Body of pancreas (tissue), 4 donors: ENCODE data around the gene STK17A. TPM values are rescaled to one million over a fixed set of nuclear protein-coding genes. Genes with fewer than 3 reads are reported as not detected.
A peak's percentile ranks its signal among the peaks of the same experiment; 100 is the strongest.
"Not testable (repeated sequence)": the region's sequence is repeated elsewhere in the genome, so short reads cannot be mapped to it uniquely, and the experiment has no call there.

Experiments used
- ATAC-seq: fragments of 150-250 bp; one replicate; pipeline ENCODE4 v1.9.1; 2016
- DNase-seq, 4 donors: peaks; one replicate each; pipeline ENCODE4 v3.0.0-alpha.2; 2019
- H3K27ac ChIP-seq, 4 donors: fragments of 200-600 bp; sonication (generic); 1 replicate in 3 of 4; 2 replicates in 1 of 4; pipeline versions ENCODE4 v1.5.1 to v1.6.1; 2016 to 2019; ENCODE audit warnings: mild to moderate bottlenecking in 1 of 4, mixed read lengths in 1 of 4, moderate library complexity in 1 of 4
- H3K27me3 ChIP-seq, 2 donors: fragments of 200-600 bp; sonication (generic); one replicate each; pipeline ENCODE4 v1.6.0; 2016; ENCODE audit warnings: mild to moderate bottlenecking in 1 of 2
- H3K36me3 ChIP-seq, 2 donors: fragments of 200-600 bp; sonication (generic); replicated peaks in 1 of 2; 2 replicates each; pipeline ENCODE4 v1.5.1; 2016; ENCODE audit warnings: low read depth in 2 of 2; ENCODE audit not compliant: insufficient read depth in 1 of 2
- H3K4me1 ChIP-seq: fragments of 200-600 bp; sonication (generic); one replicate; pipeline ENCODE4 v1.6.0; 2016
- H3K4me3 ChIP-seq, 2 donors: fragments of 200-600 bp; sonication (generic); 1 replicate in 1 of 2; 2 replicates in 1 of 2; pipeline ENCODE4 v1.5.1; 2016 to 2019
- H3K9me3 ChIP-seq, 3 donors: fragments of 200-600 bp; sonication (generic); 1 replicate in 2 of 3; 2 replicates in 1 of 3; pipeline ENCODE4 v1.5.1; 2016
- CTCF ChIP-seq, 7 experiments: fragments of 450-650 bp in 4 of 7; fragments of 200-600 bp in 3 of 7; sonication (generic) in 3 of 7; IDR thresholded peaks; one replicate each; pipeline ENCODE4 v1.5.1; 2016 to 2019; ENCODE audit warnings: antibody characterized with exemption in 7 of 7
- POLR2A ChIP-seq, 3 donors: fragments of 450-650 bp; IDR thresholded peaks; one replicate each; pipeline ENCODE4 v1.6.1; 2016; ENCODE audit warnings: antibody characterized with exemption in 3 of 3, mild to moderate bottlenecking in 2 of 3
- WGBS, 2 donors: methylation state at CpG; one replicate each; pipeline ENCODE4 v1.1.5; 2017; 5-methylcytosine and 5-hydroxymethylcytosine counted together
- intact Hi-C: fragments of 100-400 bp; cut with DNase I; formaldehyde crosslinking; loops from one replicate; pipeline ENCODE4 v1.15.1; 2023
- total RNA-seq, 2 donors: library from RNA; depleted of rRNA; stranded (reverse); fragments of >200 nt; gene quantifications; one replicate each; pipeline ENCODE4 v1.1.0, GENCODE V29; 2016

STK17A gene
- total RNA-seq, 2 donors from 2014 or later, result 8.6 to 18.7 TPM

GRCh38 chr7:43572516-43573049 lies 10.3 kb upstream of the STK17A start:
- WGBS, 2 donors, result 43 to 50% methylated on average over 1 of the region's 1 CpG
- no peaks in the 10 kb centered on the region for H3K27me3 ChIP-seq
- no peak overlapping the region for H3K27ac ChIP-seq
- no peak overlapping the region for H3K4me3 ChIP-seq
- intact Hi-C loops, result loop anchor here (10.0 kb wide), 1 partner anchor 272 kb away; no protein-coding TSS in a partner anchor
- TF ChIP-seq POLR2A (IDR thresholded peaks at IDR 0.05) (no peak), CTCF (IDR thresholded peaks at IDR 0.05) (no peak)
- DNase-seq (peak in 2 of 4 donors; percentile 14 to 74), ATAC-seq (peak; percentile 67)
- H3K9me3 ChIP-seq, result no peaks in the 10 kb centered on the region
- H3K4me1 ChIP-seq, result peaks cover 2% of the 10 kb centered on the region
- H3K36me3 ChIP-seq, result no peaks in the 10 kb centered on the region

GRCh38 chr7:43573832-43574231 lies 9.1 kb upstream of the STK17A start:
- intact Hi-C loops, result loop anchor here (10.0 kb wide), 1 partner anchor 271 kb away; no protein-coding TSS in a partner anchor

GRCh38 chr7:43575506-43575905 lies 7.4 kb upstream of the STK17A start:
- WGBS, 2 donors, result 81 to 85% methylated on average over 6 of the region's 6 CpGs
- DNase-seq (no peak), ATAC-seq (no peak)
- intact Hi-C loops, result loop anchor here (10.0 kb wide), 1 partner anchor 269 kb away; no protein-coding TSS in a partner anchor
- no peaks in the 10 kb centered on the region for H3K36me3 ChIP-seq
- no peaks in the 10 kb centered on the region for H3K9me3 ChIP-seq
- TF ChIP-seq POLR2A (IDR thresholded peaks at IDR 0.05) (no peak), CTCF (IDR thresholded peaks at IDR 0.05) (no peak)
- no peak overlapping the region for H3K4me3 ChIP-seq
- H3K27me3 ChIP-seq, result no peaks in the 10 kb centered on the region
- H3K27ac ChIP-seq, result no peak overlapping the region
- H3K4me1 ChIP-seq, result no peaks in the 10 kb centered on the region

More at GRCh38 chr7:43573832-43574231, 9.1 kb upstream of the STK17A start:
- ATAC-seq, H3K4me1 ChIP-seq, H3K4me3 ChIP-seq, H3K27me3 ChIP-seq, H3K9me3 ChIP-seq, DNase-seq, H3K27ac ChIP-seq, H3K36me3 ChIP-seq: not testable (repeated sequence)
- WGBS, 2 donors, result 71 to 85% methylated on average over 2 of the region's 2 CpGs

- Histone ChIP-seq H3K27ac (no peak overlapping the region), H3K9me3 (no peaks in the 10 kb centered on the region), H3K4me3 (no peak overlapping the region), H3K27me3 (no peaks in the 10 kb centered on the region), H3K36me3 (no peaks in the 10 kb centered on the region), H3K4me1 (no peaks in the 10 kb centered on the region)
- ATAC-seq (no peak), DNase-seq (no peak)
- intact Hi-C loops, result loop anchor here (10.0 kb wide), 1 partner anchor 269 kb away; no protein-coding TSS in a partner anchor
- TF ChIP-seq POLR2A (IDR thresholded peaks at IDR 0.05) (no peak), CTCF (IDR thresholded peaks at IDR 0.05) (no peak)
- 87 to 93% methylated on average over 3 of the region's 3 CpGs for WGBS, 2 donors
Measured at GRCh38 chr7:43576241-43576640, 6.7 kb upstream of the STK17A start.

GRCh38 chr7:43577485-43577951 lies 5.4 kb upstream of the STK17A start:
- 61 to 64% methylated on average over 6 of the region's 6 CpGs for WGBS, 2 donors
- Histone ChIP-seq H3K4me1 (peaks cover 3% of the 10 kb centered on the region), H3K27me3 (no peaks in the 10 kb centered on the region), H3K27ac (no peak overlapping the region), H3K9me3 (no peaks in the 10 kb centered on the region), H3K36me3 (no peaks in the 10 kb centered on the region), H3K4me3 (no peak overlapping the region)
- DNase-seq (no peak), ATAC-seq (no peak)
- intact Hi-C loops, result loop anchor here (10.0 kb wide), 1 partner anchor 267 kb away; no protein-coding TSS in a partner anchor
- TF ChIP-seq POLR2A (IDR thresholded peaks at IDR 0.05) (no peak), CTCF (IDR thresholded peaks at IDR 0.05) (no peak)
